GM18505 (cell line): ENCODE results near the gene GJA5.

Source experiments
- ATAC-seq: cut with Tn5 transposase; IDR thresholded peaks from one replicate; pipeline ENCODE4 v1.9.1; 2021; ENCODE audit not compliant: unreplicated experiment
- POLR2A ChIP-seq: IDR thresholded peaks from 4 replicates; pipeline ENCODE4 v1.6.1; 2011; ENCODE audit warnings: borderline replicate concordance; ENCODE audit not compliant: insufficient read depth, insufficient read length; ENCODE audit errors: extremely low read depth

The GJA5 gene

GRCh38 chr1:147781056-147781471 is 20.7 kb upstream of the GJA5 start:
- no peak for ATAC-seq

GRCh38 chr1:147777694-147778093 is 17.3 kb upstream of the GJA5 start:
- no peak for ATAC-seq
- TF ChIP-seq POLR2A, result no peak

More at GRCh38 chr1:147781056-147781471, 20.7 kb upstream of the GJA5 start:
- no peak for TF ChIP-seq POLR2A

- no peak for ATAC-seq
- TF ChIP-seq POLR2A, result no peak
These were observed 12.9 kb upstream of the GJA5 start for GRCh38 chr1:147773215-147773715.

- no peak for ATAC-seq
- TF ChIP-seq POLR2A, result no peak
These were observed 12.2 kb upstream of the GJA5 start for GRCh38 chr1:147772570-147772969.

GRCh38 chr1:147771226-147772125 is 11.1 kb upstream of the GJA5 start:
- no peak for ATAC-seq
- no peak for TF ChIP-seq POLR2A

- TF ChIP-seq POLR2A, result no peak
- ATAC-seq, result no peak
These were observed 8.7 kb upstream of the GJA5 start for GRCh38 chr1:147769106-147769505.

- no peak for TF ChIP-seq POLR2A
- no peak for ATAC-seq
These were observed 8.2 kb upstream of the GJA5 start for GRCh38 chr1:147768582-147768981.

GRCh38 chr1:147768101-147768500 is 7.7 kb upstream of the GJA5 start:
- no peak for ATAC-seq
- TF ChIP-seq POLR2A, result no peak

GRCh38 chr1:147762233-147763024 is 2.0 kb upstream of the GJA5 start:
- TF ChIP-seq POLR2A, result no peak

GRCh38 chr1:147758379-147759100 is 1.9 kb downstream of the GJA5 start:
- no peak for ATAC-seq
- TF ChIP-seq POLR2A, result no peak

More at GRCh38 chr1:147762233-147763024, 2.0 kb upstream of the GJA5 start:
- no peak for ATAC-seq

GRCh38 chr1:147757015-147757990 is 3.1 kb downstream of the GJA5 start:
- ATAC-seq, result no peak
- no peak for TF ChIP-seq POLR2A

GRCh38 chr1:147756341-147756740 is 4.1 kb downstream of the GJA5 start:
- ATAC-seq, result no peak
- no peak for TF ChIP-seq POLR2A
